KG1 (cell line): ENCODE measurements around the gene GNRH2.
A peak's percentile ranks its signal among the peaks of the same experiment; 100 is the strongest.
"Not testable (repeated sequence)": the region's sequence is repeated elsewhere in the genome, so short reads cannot be mapped to it uniquely, and the experiment has no call there.

Source experiments
- DNase-seq: peaks from one replicate; lab custom pipeline; 2025; lab: John Stamatoyannopoulos, UW

GNRH2 gene

GRCh38 chr20:3073251-3073643 lies 29.8 kb downstream of the GNRH2 start:
- DNase-seq = not testable (repeated sequence)

DNA sequence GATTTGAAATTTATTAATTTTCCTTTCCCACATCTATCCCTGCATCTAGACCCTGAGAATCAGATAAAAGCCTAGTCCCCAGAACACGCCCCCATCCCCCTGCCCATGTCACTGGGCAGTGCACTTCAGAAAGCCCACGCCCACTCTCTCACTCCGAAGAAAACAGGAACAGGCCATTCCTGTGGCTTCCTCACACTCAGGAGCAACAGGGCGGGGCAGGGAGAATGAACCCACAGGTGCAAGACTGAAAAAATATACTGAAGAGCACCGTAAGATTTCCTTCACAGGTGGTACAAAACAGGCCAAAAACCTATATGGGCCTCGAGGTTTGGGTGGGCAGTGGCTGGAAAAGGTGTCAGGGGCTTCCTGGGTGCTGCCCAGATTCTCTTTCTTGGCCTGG lies 31.4 kb downstream of the GNRH2 start:
- no peak for DNase-seq

- not testable (repeated sequence) for DNase-seq
Measured at GRCh38 chr20:3075315-3075714, 31.9 kb downstream of the GNRH2 start.

GRCh38 chr20:3077618-3078134 lies 34.3 kb downstream of the GNRH2 start:
- no peak for DNase-seq

- no peak for DNase-seq
Measured at GRCh38 chr20:3080939-3081388, 37.5 kb downstream of the GNRH2 start.

- DNase-seq = no peak
Measured at GRCh38 chr20:3081641-3082040, 38.2 kb downstream of the GNRH2 start.

GRCh38 chr20:3082306-3082951 lies 39.0 kb downstream of the GNRH2 start:
- no peak for DNase-seq

DNA sequence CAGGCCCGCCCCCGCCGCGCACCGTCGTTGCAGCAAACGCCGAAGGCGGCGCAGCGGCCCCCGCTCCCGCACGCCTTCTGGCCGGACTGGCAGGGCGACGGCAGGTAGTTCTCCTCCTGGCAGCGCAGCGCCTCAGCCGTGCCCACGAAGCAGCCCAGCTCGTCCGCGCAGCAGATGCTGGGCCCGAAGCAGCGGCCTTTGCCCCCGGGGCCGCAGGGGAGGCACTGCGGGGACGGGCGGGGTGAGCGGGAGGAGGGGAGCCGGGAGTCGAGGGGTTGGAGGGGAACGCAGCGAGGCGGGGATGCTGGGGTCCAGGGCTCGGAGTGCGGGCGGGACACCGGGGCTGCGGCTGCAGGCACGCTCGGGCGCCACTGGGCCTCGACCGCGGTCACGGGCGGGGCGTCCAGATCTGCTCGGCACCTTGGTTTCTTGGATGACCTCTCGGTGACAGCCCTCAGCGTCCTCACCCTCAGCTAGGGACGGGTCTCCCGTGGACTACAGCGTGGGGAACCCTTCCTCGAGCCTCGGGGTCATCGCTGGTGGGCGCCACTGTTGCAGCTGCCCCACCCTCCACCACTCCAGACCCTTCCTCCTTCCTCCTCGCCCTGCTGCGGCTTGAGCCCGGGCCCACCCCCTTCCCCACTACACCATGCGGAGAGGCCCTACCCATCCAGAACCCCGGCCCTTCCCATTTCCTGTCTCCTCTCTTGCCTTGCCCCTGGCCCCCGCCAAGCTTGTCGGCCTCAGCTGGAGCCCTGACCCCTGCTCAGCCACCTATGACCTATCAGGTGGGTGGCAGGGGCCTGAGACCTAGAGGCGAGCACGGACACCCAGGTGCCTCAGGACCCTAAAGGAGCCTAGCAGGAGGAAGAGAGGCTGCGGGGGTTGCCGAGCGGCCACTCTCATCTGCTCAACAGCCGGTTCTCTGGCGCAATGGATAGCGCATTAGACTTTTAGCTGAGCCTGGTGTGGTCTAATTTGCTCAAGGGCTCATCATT lies 39.8 kb downstream of the GNRH2 start:
- DNase-seq = no peak

DNA sequence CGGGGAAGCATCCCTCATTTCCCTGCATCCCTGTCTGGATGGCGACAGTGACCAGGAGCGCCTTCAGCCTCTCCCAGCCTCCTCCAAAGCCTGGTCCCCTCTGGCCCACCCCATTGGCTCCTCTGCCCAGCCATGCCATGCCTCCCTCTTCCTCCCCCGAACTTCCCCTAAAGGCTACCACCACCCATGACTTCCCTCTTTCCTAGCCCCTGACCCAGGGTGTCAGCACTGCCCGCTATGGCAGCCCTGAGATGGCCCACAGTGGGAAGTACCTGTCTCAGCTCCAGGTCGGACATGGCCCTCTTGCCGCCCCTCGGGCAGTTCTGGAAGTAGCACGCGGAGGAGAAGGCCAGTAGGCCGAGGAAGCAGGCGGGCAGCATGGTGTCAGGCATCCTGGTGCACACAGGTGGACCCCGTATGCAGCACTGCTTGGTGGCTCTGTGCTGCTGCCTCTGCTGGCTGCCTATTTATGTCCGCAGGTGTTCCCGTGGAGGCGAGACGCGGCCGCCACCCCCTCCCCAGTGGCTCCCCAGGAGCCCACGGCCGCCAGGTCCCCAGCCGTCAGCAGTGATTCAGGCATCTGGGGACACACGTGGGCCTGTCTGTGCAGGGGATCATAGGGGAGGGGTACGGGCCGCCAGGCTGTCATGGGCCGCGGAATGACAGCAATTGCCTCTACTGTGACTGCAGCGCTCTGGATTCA lies 41.0 kb downstream of the GNRH2 start, which contains the start of gene AVP:
AVP (minus strand) TSS at position 442 of the 703 bp plus-strand sequence; CDS start at position 392, 50 bp downstream.
- DNase-seq = no peak

GRCh38 chr20:3084986-3085360 lies 41.6 kb downstream of the GNRH2 start:
- no peak for DNase-seq

DNA sequence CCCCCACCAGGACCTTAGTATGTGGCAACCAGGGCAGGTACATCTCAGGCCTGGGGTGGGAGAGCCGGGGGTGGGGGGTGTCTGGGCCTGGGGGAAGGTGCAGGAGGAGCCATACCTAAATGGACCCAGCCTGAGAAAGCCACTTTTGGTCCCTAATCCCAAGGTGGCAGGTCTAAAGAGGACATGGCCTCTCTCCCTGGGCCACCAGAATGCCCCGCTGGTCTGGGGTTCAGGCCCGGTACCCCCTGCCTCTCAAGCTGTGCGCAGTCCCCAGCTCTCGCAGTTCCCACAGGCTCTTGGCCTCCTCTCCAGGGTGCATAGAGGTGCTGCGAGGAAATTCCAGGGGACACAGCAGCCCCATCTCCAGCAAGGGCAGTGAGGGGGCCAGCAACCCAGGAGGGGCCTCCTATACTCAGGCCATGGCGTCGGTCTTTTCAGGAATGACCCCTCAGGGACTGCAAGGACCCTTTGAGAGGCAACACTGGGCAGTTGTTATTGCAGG lies 42.2 kb downstream of the GNRH2 start:
- DNase-seq = no peak

DNA sequence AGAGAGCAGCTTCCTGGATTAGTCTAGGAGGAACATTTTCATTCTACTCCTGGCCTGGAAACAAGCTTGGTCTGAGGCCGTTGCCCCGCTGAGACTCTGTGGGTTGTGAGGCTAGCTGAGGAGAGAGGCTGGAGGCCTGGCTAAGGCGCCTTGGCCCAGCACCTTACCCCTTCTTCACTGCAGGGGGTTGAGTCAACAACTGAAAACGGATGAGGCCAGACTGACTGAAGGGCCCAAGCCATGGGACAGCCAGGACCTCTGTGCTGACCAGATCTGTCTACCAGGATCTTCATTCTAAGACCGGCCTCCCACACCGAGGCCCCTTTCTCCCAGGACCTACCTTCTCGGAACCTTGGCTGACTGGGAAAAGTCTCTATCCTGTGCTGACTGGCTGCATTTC lies 44.6 kb downstream of the GNRH2 start:
- no peak for DNase-seq

DNA sequence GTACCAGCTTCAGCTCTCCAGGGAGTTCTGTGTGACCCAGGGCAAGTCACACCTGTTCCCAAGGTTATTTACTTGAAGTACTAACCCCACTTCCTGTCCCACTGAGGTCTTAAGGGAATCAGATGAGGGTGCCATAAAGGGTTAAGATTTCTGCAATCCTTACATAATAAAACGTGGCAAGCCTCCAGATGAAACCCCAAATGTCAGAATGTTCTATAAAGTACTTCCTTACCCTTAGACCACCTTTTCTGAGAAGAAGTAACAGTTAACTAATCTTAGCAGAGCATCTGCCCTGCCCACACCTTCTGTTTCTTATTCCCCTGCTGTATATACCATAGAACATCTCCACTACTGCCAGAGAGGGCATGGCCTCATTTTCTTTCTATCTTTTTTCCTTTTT lies 47.1 kb downstream of the GNRH2 start:
- peak; percentile 44 for DNase-seq

DNA sequence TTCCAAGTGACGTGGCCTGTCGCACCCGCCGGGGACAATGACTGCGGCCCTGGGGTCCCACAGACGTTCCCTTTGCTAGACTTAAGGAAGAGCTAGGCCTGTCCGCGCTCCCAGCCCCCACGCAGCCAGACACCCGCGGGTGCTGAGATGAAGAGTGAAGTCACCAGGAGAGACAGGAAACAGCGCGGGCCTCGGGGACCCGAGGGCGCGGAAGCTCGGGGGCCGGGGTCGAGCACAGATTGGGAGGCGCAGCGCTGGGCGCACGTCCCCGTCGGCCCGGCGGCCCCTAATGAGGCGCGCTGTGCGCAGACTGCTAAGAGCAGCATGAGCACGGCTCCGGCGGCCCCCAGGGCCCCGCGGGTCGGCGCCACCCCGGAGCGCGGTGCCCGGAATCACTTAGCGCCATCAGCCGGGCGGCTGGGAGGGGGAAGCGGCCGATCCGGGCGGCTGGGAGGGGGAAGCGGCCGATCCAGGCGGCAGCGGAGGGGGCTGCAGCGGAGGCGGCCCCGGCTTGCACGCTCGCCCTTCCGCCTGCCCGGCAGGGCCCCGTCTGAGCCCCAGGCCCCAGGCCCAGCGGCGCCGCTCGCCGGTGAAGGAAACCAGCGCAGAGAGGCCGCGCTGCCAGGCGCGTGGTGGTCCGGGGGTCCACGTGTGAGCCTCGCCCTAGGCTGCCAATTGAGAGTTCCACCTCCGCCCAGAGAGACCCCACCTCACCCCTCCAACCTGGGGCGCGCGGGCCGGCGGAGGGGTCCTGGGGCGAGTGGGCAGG lies 49.4 kb downstream of the GNRH2 start:
- DNase-seq = no peak

DNA sequence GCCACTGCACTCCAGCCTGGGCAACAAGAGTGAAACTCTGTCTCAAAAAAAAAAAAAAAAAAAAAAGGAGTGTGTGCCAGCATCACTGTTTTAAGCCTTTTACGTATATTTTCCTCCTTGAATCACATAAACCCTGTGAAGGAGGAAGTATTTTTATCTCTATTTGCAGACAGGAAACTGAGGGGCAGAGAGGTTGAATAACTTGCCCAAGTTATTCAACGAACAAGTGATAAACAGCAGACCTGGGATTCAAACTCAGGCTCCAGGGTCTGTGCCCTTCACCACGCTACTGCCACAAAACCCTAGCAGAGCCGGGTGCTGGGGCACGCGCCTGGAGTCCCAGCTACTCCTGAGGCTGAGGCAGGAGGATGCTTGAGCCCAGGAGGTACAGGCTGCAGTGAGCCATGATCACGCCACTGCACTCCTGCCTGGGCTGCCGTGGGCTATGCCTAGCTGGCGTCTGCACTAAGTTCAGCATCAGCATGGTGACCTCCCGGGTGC lies 50.5 kb downstream of the GNRH2 start:
- peak; percentile 74 for DNase-seq

GRCh38 chr20:3094848-3095629 lies 51.6 kb downstream of the GNRH2 start:
- no peak for DNase-seq
